ENCODE results near the gene ICOS. TPM values are rescaled to one million over a fixed set of nuclear protein-coding genes. Genes with fewer than 3 reads are reported as not detected.

Gene ICOS
- total and polyA plus RNA-seq, 2 of the 8 experiments (the other 6 are each of a cell fraction or from before 2014, with no cell fraction given) = not detected

GRCh38 chr2:203890733-203891132, 45.8 kb upstream of the ICOS start:
- H3K9ac ChIP-seq (replicated peaks in 1 of 4; ENCODE audit: extremely low read depth in 1 of 4, low read depth in 3 of 4, low read length in 3 of 4) = no peak overlapping the region
- H3K14ac ChIP-seq (ENCODE audit: insufficient read length) = no peak overlapping the region
- no peak overlapping the region for H4K91ac ChIP-seq (replicated peaks; ENCODE audit: insufficient read length, low read length)
- ChIA-PET CTCF (ENCODE audit: partially characterized antibody) (interaction anchor here (1.0 kb wide), 1 partner anchor 19 kb away, joined by 3 read pairs; no protein-coding TSS in a partner anchor), POLR2A (ENCODE audit: partially characterized antibody) (no interaction called here)
- H3K79me1 ChIP-seq (ENCODE audit: low read depth, low read length) = no peaks in the 10 kb centered on the region
- no peaks in the 10 kb centered on the region for H3K4me1 ChIP-seq (replicated peaks in 1 of 4; ENCODE audit: control insufficient read depth in 3 of 4, insufficient read depth in 4 of 4, low read length in 3 of 4)
- H2BK5ac ChIP-seq (ENCODE audit: low read depth, low read length) = no peak overlapping the region
- no peak overlapping the region for H3K4ac ChIP-seq (replicated peaks; ENCODE audit: insufficient read length, low read depth, low read length)
- no peak overlapping the region for H3K4me3 ChIP-seq (ENCODE audit: extremely low read depth in 1 of 4, insufficient read depth in 2 of 4, low read depth in 3 of 4, low read length in 4 of 4)
- H2AFZ ChIP-seq (ENCODE audit: low read length) = no peak overlapping the region
- no peak overlapping the region for H3K18ac ChIP-seq (ENCODE audit: extremely low read depth, low read length)
- H2BK12ac ChIP-seq (ENCODE audit: low read depth, low read length) = no peak overlapping the region
- H3K27me3 ChIP-seq (replicated peaks in 1 of 4; ENCODE audit: control insufficient read depth in 3 of 4, extremely low read depth in 1 of 4, insufficient read depth in 3 of 4, low read length in 3 of 4) = no peaks in the 10 kb centered on the region
- H3K36me3 ChIP-seq (ENCODE audit: control insufficient read depth in 2 of 4, insufficient read depth in 4 of 4, low read length in 3 of 4) = no peaks in the 10 kb centered on the region
- DNase-seq (ENCODE audit: low read depth in 1 of 2, low spot score in 2 of 2) = no peak
- no peaks in the 10 kb centered on the region for H3K9me3 ChIP-seq (ENCODE audit: insufficient read depth in 2 of 2, low read depth in 1 of 2, low read length in 1 of 2)
- H3K23me2 ChIP-seq (ENCODE audit: low read depth, low read length) = no peaks in the 10 kb centered on the region
- H3K79me2 ChIP-seq (ENCODE audit: control insufficient read depth in 1 of 2, insufficient read depth in 2 of 2, low read length in 2 of 2) = no peaks in the 10 kb centered on the region
- H2BK120ac ChIP-seq (replicated peaks; ENCODE audit: low read depth, low read length) = no peak overlapping the region
- H3K27ac ChIP-seq (ENCODE audit: low read depth, low read length) = no peak overlapping the region
- FAIRE-seq = no peak
- no peak overlapping the region for H4K8ac ChIP-seq (ENCODE audit: extremely low read depth, insufficient read depth, low read length)
- no peak overlapping the region for H2BK15ac ChIP-seq (ENCODE audit: low read length)
- no peak overlapping the region for H3K23ac ChIP-seq (ENCODE audit: insufficient read length)
- 92% methylated on average over 1 of the region's 1 CpG; no CpG with 5 or more reads in 1 of the 2 experiments for WGBS, 2 experiments (ENCODE audit: extremely low coverage in 1 of 2, insufficient coverage in 1 of 2, insufficient read length in 1 of 2, insufficient replicate concordance in 2 of 2, low coverage in 1 of 2, low lambda C conversion rate in 2 of 2, missing lambda C conversion rate in 1 of 2)
- no peak overlapping the region for H3K4me2 ChIP-seq (ENCODE audit: insufficient read depth in 1 of 2, low read depth in 2 of 2, low read length in 2 of 2)
- no peak overlapping the region for H3K56ac ChIP-seq (replicated peaks; ENCODE audit: insufficient read length, low read depth, low read length)
- H4K20me1 ChIP-seq (replicated peaks in 1 of 2; ENCODE audit: control insufficient read depth in 1 of 2, insufficient read depth in 2 of 2, low read length in 2 of 2) = no peaks in the 10 kb centered on the region
- TF ChIP-seq POLR2A (IDR thresholded peaks at IDR 0.05; ENCODE audit: control extremely low read depth in 1 of 2, low read depth in 2 of 2, low read length in 2 of 2) (no peak), BACH1 (IDR thresholded peaks at IDR 0.05; ENCODE audit: low read length) (no peak), BRCA1 (IDR thresholded peaks at IDR 0.05; ENCODE audit: low read depth, low read length) (no peak), JUN (IDR thresholded peaks at IDR 0.05; ENCODE audit: low read depth, low read length) (no peak), SP1 (IDR thresholded peaks at IDR 0.05; ENCODE audit: low read depth, low read length) (no peak), SUZ12 (IDR thresholded peaks at IDR 0.05; ENCODE audit: low read length) (no peak), YY1 (IDR thresholded peaks at IDR 0.05; ENCODE audit: low read depth, low read length) (no peak), PHF8 (conservative IDR thresholded peaks at IDR 0.05; ENCODE audit: low read depth, low read length) (no peak), KDM4A (IDR thresholded peaks at IDR 0.05; ENCODE audit: low read depth, low read length, severe bottlenecking) (no peak), NANOG (IDR thresholded peaks at IDR 0.05; ENCODE audit: insufficient read depth, low read depth, low read length, poor library complexity, severe bottlenecking) (no peak)
- H2AK5ac ChIP-seq (ENCODE audit: low read depth, low read length) = no peak overlapping the region
- H2BK20ac ChIP-seq (ENCODE audit: low read length) = no peak overlapping the region
- no peak overlapping the region for H4K5ac ChIP-seq (ENCODE audit: insufficient read length, low read depth, low read length)

Data from H1 (cell line).